B cell (primary cell): Measurements from ENCODE around the gene HMOX1. TPM values are rescaled to one million over a fixed set of nuclear protein-coding genes. Genes with fewer than 3 reads are reported as not detected.

Experiments
- ATAC-seq: fragments of 200-7000 bp; cut with Tn5 transposase; one replicate; pipeline ENCODE4 v1.10.0; 2021; ENCODE audit warnings: low read depth, mild to moderate bottlenecking, moderate number of reproducible peaks, moderate library complexity
- CTCF ChIA-PET: fragments of 350-600 bp; sonication (Branson Sonifier 250); formaldehyde crosslinking; loops from one replicate; lab custom pipeline; 2021; ENCODE audit warnings: antibody characterized with exemption, inconsistent platforms; lab: Charles Lee
- POLR2A ChIA-PET: fragments of 350-600 bp; sonication (Branson Sonifier 250); formaldehyde crosslinking; loops from one replicate; lab custom pipeline; 2021; ENCODE audit warnings: antibody characterized with exemption; lab: Charles Lee
- DNase-seq: peaks from one replicate; pipeline ENCODE4 v3.0.0; 2013
- H2AFZ ChIP-seq: 2 replicates; pipeline ENCODE4 v1.6.1; 2012; ENCODE audit warnings: mild to moderate bottlenecking, low read depth, low read length; ENCODE audit not compliant: insufficient read depth, poor library complexity, severe bottlenecking
- H3K27ac ChIP-seq, 2 donors: 1 replicate in 1 of 2; 2 replicates in 1 of 2; pipeline ENCODE4 v1.5.1; 2012 to 2013; ENCODE audit warnings: low read length in 2 of 2, mild to moderate bottlenecking in 2 of 2, moderate library complexity in 1 of 2
- H3K27me3 ChIP-seq, 4 experiments: fragments of 200-600 bp in 1 of 4; sonication (generic) in 1 of 4; replicated peaks in 1 of 4; 1 replicate in 2 of 4; 2 replicates in 2 of 4; pipeline versions ENCODE4 v1.6.1 to v1.7.0; 2013 to 2016; ENCODE audit warnings: low read length in 3 of 4, mild to moderate bottlenecking in 2 of 4, mixed read lengths in 1 of 4, moderate library complexity in 1 of 4; ENCODE audit not compliant: insufficient read depth in 4 of 4, control insufficient read depth in 3 of 4; ENCODE audit errors: control extremely low read depth in 1 of 4
- H3K36me3 ChIP-seq, 2 experiments: replicated peaks in 1 of 2; 1 replicate in 1 of 2; 2 replicates in 1 of 2; pipeline versions ENCODE4 v1.6.1 to v1.7.1; 2013; ENCODE audit warnings: low read length in 1 of 2; ENCODE audit not compliant: insufficient read depth in 2 of 2, control insufficient read depth in 1 of 2; ENCODE audit errors: control extremely low read depth in 1 of 2, extremely low read depth in 1 of 2
- H3K4me1 ChIP-seq, 2 donors: fragments of 200-600 bp in 1 of 2; sonication (generic) in 1 of 2; 1 replicate in 1 of 2; 2 replicates in 1 of 2; pipeline versions ENCODE4 v1.5.1 to v1.6.1; 2013 to 2017; ENCODE audit warnings: low read length in 2 of 2; ENCODE audit not compliant: control insufficient read depth in 2 of 2, insufficient read depth in 2 of 2
- H3K4me2 ChIP-seq: replicated peaks from 2 replicates; pipeline ENCODE3; 2012; ENCODE audit warnings: mild to moderate bottlenecking, low read depth, low read length; ENCODE audit not compliant: poor library complexity, severe bottlenecking
- H3K4me3 ChIP-seq, 5 experiments: fragments of 200-600 bp in 1 of 5; sonication (generic) in 1 of 5; 1 replicate in 3 of 5; 2 replicates in 2 of 5; pipeline versions ENCODE4 v1.5.1 to v1.7.0; 2011 to 2016; ENCODE audit warnings: low read length in 4 of 5, mild to moderate bottlenecking in 4 of 5, low read depth in 2 of 5, control low read depth in 1 of 5, moderate library complexity in 1 of 5; ENCODE audit not compliant: insufficient read depth in 1 of 5; ENCODE audit errors: control extremely low read depth in 1 of 5, extremely low read depth in 1 of 5
- H3K79me2 ChIP-seq: fragments of 200-600 bp; sonication (generic); one replicate; pipeline ENCODE4 v1.6.0; 2016; ENCODE audit warnings: low read length; ENCODE audit not compliant: control insufficient read depth, insufficient read depth
- H3K9ac ChIP-seq: fragments of 200-600 bp; sonication (generic); 2 replicates; pipeline ENCODE4 v1.6.1; 2017; ENCODE audit warnings: mild to moderate bottlenecking, low read length, moderate library complexity
- H3K9me3 ChIP-seq, 3 donors: one replicate each; pipeline versions ENCODE4 v1.6.1 to v1.7.1; 2013; ENCODE audit warnings: low read length in 2 of 3; ENCODE audit not compliant: control insufficient read depth in 2 of 3, insufficient read depth in 1 of 3; ENCODE audit errors: control extremely low read depth in 1 of 3
- H4K20me1 ChIP-seq: 2 replicates; pipeline ENCODE4 v1.6.0; 2012; ENCODE audit warnings: mild to moderate bottlenecking, low read length; ENCODE audit not compliant: insufficient read depth, control insufficient read depth, poor library complexity, severe bottlenecking
- H3K27ac Mint-ChIP-seq: one replicate; pipeline ENCODE4 v1.8.0; 2021; ENCODE audit warnings: mixed read lengths
- H3K27me3 Mint-ChIP-seq: one replicate; pipeline ENCODE4 v1.8.0; 2021; ENCODE audit warnings: mixed read lengths
- H3K4me1 Mint-ChIP-seq: one replicate; pipeline ENCODE4 v1.8.0; 2021; ENCODE audit warnings: mixed read lengths
- H3K4me3 Mint-ChIP-seq: one replicate; pipeline ENCODE4 v1.8.0; 2021; ENCODE audit warnings: mixed read lengths
- H3K9me3 Mint-ChIP-seq: one replicate; pipeline ENCODE4 v1.8.0; 2022; ENCODE audit warnings: mixed read lengths; ENCODE audit not compliant: insufficient read depth
- CTCF ChIP-seq: fragments of 200-600 bp; IDR thresholded peaks from one replicate; pipeline ENCODE4 v1.8.0; 2022; ENCODE audit warnings: antibody characterized with exemption, mild to moderate bottlenecking
- EZH2 ChIP-seq: IDR thresholded peaks from 2 replicates; pipeline ENCODE4 v1.6.1; 2012; ENCODE audit warnings: borderline replicate concordance, low read depth, mild to moderate bottlenecking, moderate library complexity, low read length; ENCODE audit not compliant: insufficient read depth, poor library complexity, severe bottlenecking
- WGBS: methylation state at CpG from one replicate; pipeline ENCODE4 v1.1.5; 2013; ENCODE audit warnings: missing lambda C conversion rate; ENCODE audit not compliant: insufficient coverage; 5-methylcytosine and 5-hydroxymethylcytosine counted together
- intact Hi-C: fragments of 100-400 bp; cut with micrococcal nuclease; formaldehyde crosslinking; loops from one replicate; pipeline ENCODE4 v1.10.0; 2022
- polyA plus RNA-seq: library from polyadenylated mRNA; depleted of rRNA; stranded (reverse); fragments of >200 nt; gene quantifications from 2 replicates; pipeline ENCODE4 v1.2.3, GENCODE V29; 2012
- total RNA-seq, 2 donors: library from RNA; stranded (reverse); fragments of 120-200 nt in 1 of 2; gene quantifications; 1 replicate in 1 of 2; 2 replicates in 1 of 2; pipeline versions ENCODE4 v1.2.3 to v1.2.4, GENCODE V29; 2013 to 2022

Gene HMOX1
- total and polyA plus RNA-seq, 2 donors (not counting 1 experiment from before 2014, with no cell fraction given): 9.4 to 21.9 TPM

GRCh38 chr22:35439365-35439717, 58.4 kb downstream of the HMOX1 start:
- POLR2A ChIA-PET: no interaction called here
- peaks cover 1 to 3% of the 10 kb centered on the region in 2 experiments for H3K36me3 ChIP-seq

GRCh38 chr22:35440129-35440528, 59.2 kb downstream of the HMOX1 start:
- H3K9ac ChIP-seq: no peak overlapping the region
- no peak for DNase-seq
- no peak overlapping the region for H3K4me2 ChIP-seq
- ATAC-seq: no peak
- Mint-ChIP-seq H3K27me3 (no peaks in the 10 kb centered on the region), H3K9me3 (no peaks in the 10 kb centered on the region), H3K4me3 (no peak overlapping the region), H3K4me1 (no peaks in the 10 kb centered on the region), H3K27ac (no peak overlapping the region)
- ChIA-PET CTCF (no interaction called here), POLR2A (no interaction called here)
- no peak overlapping the region for H3K27ac ChIP-seq
- intact Hi-C loops: no loop called here
- no peaks in the 10 kb centered on the region for H3K27me3 ChIP-seq
- no peak overlapping the region for H2AFZ ChIP-seq
- TF ChIP-seq CTCF (no peak), EZH2 (no peak)
- WGBS: 83% methylated on average over 3 of the region's 3 CpGs
- H4K20me1 ChIP-seq: no peaks in the 10 kb centered on the region
- no peak overlapping the region for H3K4me3 ChIP-seq
- H3K79me2 ChIP-seq: peaks cover 7% of the 10 kb centered on the region
- H3K36me3 ChIP-seq: peaks cover 1 to 3% of the 10 kb centered on the region in 2 experiments
- peaks cover 0 to 4% (median 0%) of the 10 kb centered on the region in 3 donors for H3K9me3 ChIP-seq
- H3K4me1 ChIP-seq: no peaks in the 10 kb centered on the region

More at GRCh38 chr22:35439365-35439717, 58.4 kb downstream of the HMOX1 start:
- Histone ChIP-seq H3K4me3 (no peak overlapping the region), H3K27me3 (no peaks in the 10 kb centered on the region), H2AFZ (no peak overlapping the region), H3K9me3 (peaks cover 0 to 4% (median 0%) of the 10 kb centered on the region in 3 donors), H3K4me2 (no peak overlapping the region), H4K20me1 (no peaks in the 10 kb centered on the region), H3K9ac (no peak overlapping the region), H3K4me1 (no peaks in the 10 kb centered on the region), H3K27ac (no peak overlapping the region), H3K79me2 (peaks cover 7% of the 10 kb centered on the region)
- DNase-seq: no peak
- CTCF ChIA-PET: no interaction called here
- H3K27ac Mint-ChIP-seq: no peak overlapping the region
- intact Hi-C loops: loop anchor here (2.0 to 10.0 kb wide), 2 partner anchors 61 to 685 kb away; no protein-coding TSS in a partner anchor
- no peaks in the 10 kb centered on the region for H3K9me3 Mint-ChIP-seq
- no peaks in the 10 kb centered on the region for H3K4me1 Mint-ChIP-seq
- TF ChIP-seq EZH2 (no peak), CTCF (no peak)
- H3K27me3 Mint-ChIP-seq: no peaks in the 10 kb centered on the region
- no CpG with 5 or more reads among the region's 1 CpG for WGBS
- no peak for ATAC-seq
- H3K4me3 Mint-ChIP-seq: no peak overlapping the region
